Mucosa of stomach (tissue), 1 donor: Measurements from ENCODE around the gene ABI2.

Source experiments
- H3K27me3 ChIP-seq: one replicate; pipeline ENCODE4 v1.7.0; 2013; ENCODE audit warnings: mild to moderate bottlenecking, low read length; ENCODE audit not compliant: control insufficient read depth, insufficient read depth
- H3K36me3 ChIP-seq: one replicate; pipeline ENCODE4 v1.7.0; 2013; ENCODE audit warnings: low read length; ENCODE audit not compliant: control insufficient read depth, insufficient read depth
- H3K4me1 ChIP-seq: one replicate; pipeline ENCODE4 v1.7.0; 2013; ENCODE audit warnings: mild to moderate bottlenecking, low read length; ENCODE audit not compliant: control insufficient read depth, insufficient read depth
- H3K4me3 ChIP-seq: one replicate; pipeline ENCODE4 v1.7.0; 2013; ENCODE audit warnings: low read length
- H3K9ac ChIP-seq: one replicate; pipeline ENCODE4 v1.7.0; 2013; ENCODE audit warnings: mild to moderate bottlenecking, low read length, moderate library complexity
- H3K9me3 ChIP-seq: one replicate; pipeline ENCODE4 v1.7.0; 2013; ENCODE audit warnings: mild to moderate bottlenecking, low read length, moderate library complexity; ENCODE audit not compliant: control insufficient read depth
- donor health status: Pancreatic carcinoma.

ABI2 gene

DNA sequence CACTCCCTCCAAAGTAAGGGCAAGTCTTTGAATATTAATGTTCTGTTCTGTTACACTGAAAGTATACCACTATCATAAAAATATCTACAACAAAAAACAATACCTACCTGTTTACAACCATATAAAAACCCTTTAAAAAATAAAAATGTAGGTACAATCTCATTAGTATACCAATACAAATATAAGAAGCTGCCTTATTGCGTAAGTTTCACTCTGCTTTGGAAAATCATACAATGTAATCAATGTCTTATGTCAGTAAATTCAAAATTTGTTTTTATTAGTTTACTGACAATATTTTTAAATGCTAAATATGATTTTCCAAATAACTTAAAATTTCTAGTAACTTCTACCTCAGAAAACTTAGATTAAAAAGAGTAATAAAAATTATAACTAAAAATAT, 134.1 kb downstream of the ABI2 start:
- H3K9ac ChIP-seq = no peak overlapping the region
- H3K36me3 ChIP-seq = no peaks in the 10 kb centered on the region

GRCh38 chr2:203463266-203463678, 135.1 kb downstream of the ABI2 start:
- Histone ChIP-seq H3K9ac (no peak overlapping the region), H3K4me1 (peaks cover 2% of the 10 kb centered on the region), H3K36me3 (no peaks in the 10 kb centered on the region), H3K27me3 (no peaks in the 10 kb centered on the region), H3K4me3 (no peak overlapping the region), H3K9me3 (no peaks in the 10 kb centered on the region)

More for the DNA sequence above, 134.1 kb downstream of the ABI2 start:
- no peaks in the 10 kb centered on the region for H3K9me3 ChIP-seq
- H3K4me3 ChIP-seq = no peak overlapping the region
- no peaks in the 10 kb centered on the region for H3K27me3 ChIP-seq
- no peaks in the 10 kb centered on the region for H3K4me1 ChIP-seq

DNA sequence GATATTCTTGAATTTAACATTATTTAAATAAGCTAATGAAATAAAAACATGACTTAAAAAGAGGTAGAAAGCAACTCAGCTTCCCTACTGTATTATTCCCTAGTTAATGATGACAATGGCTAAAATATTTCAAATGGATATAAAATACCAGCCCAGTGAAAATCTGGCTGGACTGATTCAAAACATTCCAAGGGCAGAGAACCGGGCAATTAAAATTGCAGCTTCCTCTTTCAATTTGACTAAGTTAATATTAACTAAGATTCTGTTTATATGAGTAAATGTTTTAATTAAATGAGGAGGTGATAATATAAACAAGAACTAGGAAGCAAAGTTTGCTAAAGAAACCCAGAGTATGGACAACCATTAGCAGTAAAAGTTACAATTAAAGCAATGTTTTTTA, 141.4 kb downstream of the ABI2 start:
- peaks cover 18% of the 10 kb centered on the region for H3K4me1 ChIP-seq
- H3K36me3 ChIP-seq = no peaks in the 10 kb centered on the region
- no peaks in the 10 kb centered on the region for H3K27me3 ChIP-seq
- no peak overlapping the region for H3K4me3 ChIP-seq
- H3K9ac ChIP-seq = no peak overlapping the region
- no peaks in the 10 kb centered on the region for H3K9me3 ChIP-seq

GRCh38 chr2:203470371-203470770, 142.2 kb downstream of the ABI2 start:
- H3K4me1 ChIP-seq = peaks cover 18% of the 10 kb centered on the region
- no peak overlapping the region for H3K9ac ChIP-seq
- H3K36me3 ChIP-seq = no peaks in the 10 kb centered on the region
- H3K9me3 ChIP-seq = no peaks in the 10 kb centered on the region
- H3K27me3 ChIP-seq = no peaks in the 10 kb centered on the region
- H3K4me3 ChIP-seq = no peak overlapping the region

DNA sequence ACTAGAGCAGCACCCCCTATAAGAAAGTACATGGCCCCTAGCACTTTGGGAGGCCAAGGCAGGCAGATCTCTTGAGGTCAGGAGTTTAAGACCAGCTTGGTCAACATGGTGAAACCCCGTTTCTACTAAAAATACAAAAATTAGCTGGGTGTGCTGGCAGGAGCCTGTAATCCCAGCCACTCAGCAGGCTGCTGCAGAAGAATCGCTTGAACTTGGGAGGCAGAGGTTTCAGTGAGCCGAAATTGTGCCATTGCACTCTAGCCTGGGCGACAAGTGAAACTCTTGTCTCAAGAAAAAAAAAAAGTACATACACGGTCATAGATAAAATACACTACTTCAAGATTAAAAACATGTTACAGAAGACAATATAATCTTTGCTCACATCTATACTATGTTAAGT, 143.1 kb downstream of the ABI2 start:
- Histone ChIP-seq H3K9ac (no peak overlapping the region), H3K4me3 (no peak overlapping the region), H3K4me1 (peaks cover 18% of the 10 kb centered on the region), H3K36me3 (no peaks in the 10 kb centered on the region), H3K27me3 (no peaks in the 10 kb centered on the region), H3K9me3 (no peaks in the 10 kb centered on the region)

DNA sequence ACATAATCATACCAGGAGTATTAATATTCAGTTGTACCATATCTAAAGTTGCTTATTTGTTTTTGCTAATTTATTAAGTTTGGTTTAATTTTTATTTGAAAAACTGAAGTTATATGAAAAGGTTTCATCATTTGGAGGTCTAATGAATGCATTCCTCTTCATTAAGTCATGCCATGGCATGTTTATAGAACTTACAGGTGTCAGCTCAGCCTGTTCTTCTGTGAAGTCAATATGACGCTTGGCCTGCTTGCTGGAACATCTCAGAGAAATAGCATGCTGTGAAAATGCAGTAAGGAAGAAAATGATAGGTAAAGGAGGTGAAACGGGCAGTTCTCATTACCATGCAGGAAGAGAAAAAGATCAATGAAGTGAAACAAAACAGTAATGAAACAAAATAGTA, 148.7 kb downstream of the ABI2 start:
- H3K9ac ChIP-seq = no peak overlapping the region
- no peaks in the 10 kb centered on the region for H3K9me3 ChIP-seq
- no peak overlapping the region for H3K4me3 ChIP-seq
- H3K27me3 ChIP-seq = no peaks in the 10 kb centered on the region
- no peaks in the 10 kb centered on the region for H3K36me3 ChIP-seq
- H3K4me1 ChIP-seq = no peaks in the 10 kb centered on the region

GRCh38 chr2:203480623-203481022, 152.4 kb downstream of the ABI2 start:
- Histone ChIP-seq H3K4me3 (no peak overlapping the region), H3K27me3 (no peaks in the 10 kb centered on the region), H3K4me1 (no peaks in the 10 kb centered on the region), H3K9ac (no peak overlapping the region), H3K36me3 (no peaks in the 10 kb centered on the region), H3K9me3 (no peaks in the 10 kb centered on the region)

DNA sequence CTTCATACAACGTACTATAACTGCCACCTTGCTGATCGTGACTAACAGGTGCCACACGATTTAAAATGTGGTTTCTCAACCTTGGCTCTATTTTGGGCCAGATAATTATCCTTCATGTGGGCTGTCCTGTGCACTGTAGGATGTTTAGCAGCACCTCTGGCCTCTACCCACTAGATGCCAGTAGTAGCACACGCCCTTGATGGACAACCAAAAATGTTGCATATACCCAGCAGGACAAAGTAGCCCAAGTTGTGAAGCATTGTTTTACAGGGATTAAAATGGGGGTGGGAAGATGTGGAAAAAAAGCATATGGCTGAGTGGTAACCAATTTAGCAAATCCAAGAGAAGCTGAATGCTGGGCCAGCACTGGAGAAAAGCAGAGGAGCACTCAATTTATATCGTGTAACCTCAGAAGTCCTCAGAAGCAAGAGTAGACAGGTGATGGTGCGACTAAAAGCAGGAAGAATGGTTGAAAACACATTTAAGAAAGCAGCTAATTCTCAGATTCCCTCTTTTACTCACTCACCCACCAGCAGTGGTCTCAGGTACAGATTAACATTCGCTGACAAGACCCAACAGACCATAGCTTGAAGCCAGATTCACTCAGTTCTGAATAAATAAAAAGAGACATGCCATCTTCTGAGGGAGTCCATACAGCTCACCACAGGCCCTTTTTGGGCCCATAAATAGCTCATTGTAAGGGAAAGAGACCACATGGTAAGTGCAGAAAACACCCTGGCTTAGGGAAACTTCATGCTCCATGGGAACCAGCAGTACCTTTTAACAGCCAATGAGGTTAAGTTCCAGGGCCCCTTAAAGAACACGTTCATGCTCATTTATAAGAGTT, 156.3 kb downstream of the ABI2 start:
- Histone ChIP-seq H3K9ac (no peak overlapping the region), H3K9me3 (no peaks in the 10 kb centered on the region), H3K27me3 (no peaks in the 10 kb centered on the region), H3K4me3 (no peak overlapping the region), H3K4me1 (no peaks in the 10 kb centered on the region), H3K36me3 (no peaks in the 10 kb centered on the region)

- no peak overlapping the region for H3K4me3 ChIP-seq
- H3K9me3 ChIP-seq = no peaks in the 10 kb centered on the region
- no peaks in the 10 kb centered on the region for H3K36me3 ChIP-seq
- H3K4me1 ChIP-seq = no peaks in the 10 kb centered on the region
- no peaks in the 10 kb centered on the region for H3K27me3 ChIP-seq
- no peak overlapping the region for H3K9ac ChIP-seq
Observed at GRCh38 chr2:203489531-203489930, 161.3 kb downstream of the ABI2 start.

GRCh38 chr2:203490391-203490790, 162.2 kb downstream of the ABI2 start:
- H3K4me1 ChIP-seq = no peaks in the 10 kb centered on the region
- no peaks in the 10 kb centered on the region for H3K36me3 ChIP-seq
- H3K27me3 ChIP-seq = no peaks in the 10 kb centered on the region
- H3K9ac ChIP-seq = no peak overlapping the region
- H3K9me3 ChIP-seq = no peaks in the 10 kb centered on the region
- no peak overlapping the region for H3K4me3 ChIP-seq

GRCh38 chr2:203492965-203493364, 164.8 kb downstream of the ABI2 start:
- H3K4me3 ChIP-seq = no peak overlapping the region
- H3K4me1 ChIP-seq = peaks cover 3% of the 10 kb centered on the region
- no peaks in the 10 kb centered on the region for H3K36me3 ChIP-seq
- H3K9me3 ChIP-seq = no peaks in the 10 kb centered on the region
- no peak overlapping the region for H3K9ac ChIP-seq
- H3K27me3 ChIP-seq = no peaks in the 10 kb centered on the region
